Thyroid gland (tissue), 4 donors: ENCODE measurements around the gene CCDC187.

Experiments
- CTCF ChIP-seq, 6 experiments: fragments of 200-600 bp in 3 of 6; fragments of 450-650 bp in 3 of 6; sonication (generic) in 3 of 6; IDR thresholded peaks; one replicate each; pipeline ENCODE4 v1.5.1; 2016 to 2019; ENCODE audit warnings: antibody characterized with exemption in 6 of 6, mild to moderate bottlenecking in 2 of 6, inconsistent platforms in 1 of 6, moderate library complexity in 1 of 6
- POLR2A ChIP-seq, 2 donors: fragments of 450-650 bp; IDR thresholded peaks; one replicate each; pipeline ENCODE4 v1.6.1; 2017; ENCODE audit warnings: antibody characterized with exemption in 2 of 2, mild to moderate bottlenecking in 2 of 2, moderate library complexity in 1 of 2

GRCh38 chr9:136270173-136270705 is 33.7 kb downstream of the CCDC187 start:
- TF ChIP-seq POLR2A (IDR thresholded peaks at IDR 0.05) (no peak), CTCF (IDR thresholded peaks at IDR 0.05) (no peak)
